HL-60 (cell line): ENCODE measurements around the gene PLEKHG4B.

Experiments
- CTCF ChIP-seq: IDR thresholded peaks from one replicate; pipeline ENCODE4 v1.5.1; 2011; ENCODE audit warnings: low read length, control low read depth, inconsistent platforms; ENCODE audit not compliant: insufficient read depth
- POLR2AphosphoS5 ChIP-seq: IDR thresholded peaks from 2 replicates; pipeline ENCODE4 v1.6.1; 2012; ENCODE audit warnings: low read depth
- REST ChIP-seq: IDR thresholded peaks from 2 replicates; pipeline ENCODE4 v1.6.1; 2012; ENCODE audit warnings: low read depth; ENCODE audit not compliant: insufficient replicate concordance

DNA sequence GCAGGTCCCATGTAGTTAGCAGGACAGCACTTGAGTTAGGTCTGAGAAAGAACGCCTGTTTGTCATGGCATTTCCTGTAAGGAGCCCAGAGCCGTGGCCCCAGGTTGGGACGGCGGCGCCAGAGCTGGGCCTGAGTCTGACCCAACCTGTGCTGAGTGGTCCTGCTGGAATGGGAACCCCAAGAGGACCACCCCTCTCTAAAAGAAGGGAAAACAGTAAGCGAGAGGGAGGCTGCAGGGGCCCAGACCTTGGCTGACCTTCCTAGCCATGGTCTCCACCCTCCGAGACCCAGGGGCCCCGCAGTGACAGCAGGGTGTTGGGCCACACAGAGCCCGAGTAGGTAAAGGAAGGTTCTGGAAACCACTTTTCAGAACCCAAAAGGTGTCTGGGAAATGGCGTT, 97.5 kb downstream of the PLEKHG4B start:
- TF ChIP-seq CTCF = no peak
- no peak for TF ChIP-seq POLR2AphosphoS5
- no peak for TF ChIP-seq REST
